NCI-H1105 (cell line): ENCODE data around the gene ZFAND4.
"Not testable (repeated sequence)": the region's sequence is repeated elsewhere in the genome, so short reads cannot be mapped to it uniquely, and the experiment has no call there.

Experiments
- DNase-seq: peaks from one replicate; lab custom pipeline; 2025; lab: John Stamatoyannopoulos, UW

Gene ZFAND4

DNA sequence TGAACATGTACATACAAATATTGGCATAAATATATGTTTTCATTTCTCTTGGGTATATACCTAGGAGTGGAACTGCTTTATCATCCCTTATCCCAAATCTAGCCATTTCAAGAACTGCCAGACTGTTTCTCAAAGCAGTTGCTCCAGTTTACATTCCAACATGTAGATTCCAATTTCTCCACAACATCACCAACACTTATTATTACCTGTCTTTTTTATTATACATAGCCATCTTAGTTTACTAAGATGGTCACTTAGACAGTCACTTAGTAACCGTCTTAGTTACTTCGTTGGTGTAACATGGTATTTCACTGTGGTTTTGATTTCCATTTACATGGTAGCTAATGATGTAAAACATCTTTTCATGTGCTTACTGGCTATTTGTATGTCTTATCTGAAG is 82.7 kb downstream of the ZFAND4 start:
- no peak for DNase-seq

DNA sequence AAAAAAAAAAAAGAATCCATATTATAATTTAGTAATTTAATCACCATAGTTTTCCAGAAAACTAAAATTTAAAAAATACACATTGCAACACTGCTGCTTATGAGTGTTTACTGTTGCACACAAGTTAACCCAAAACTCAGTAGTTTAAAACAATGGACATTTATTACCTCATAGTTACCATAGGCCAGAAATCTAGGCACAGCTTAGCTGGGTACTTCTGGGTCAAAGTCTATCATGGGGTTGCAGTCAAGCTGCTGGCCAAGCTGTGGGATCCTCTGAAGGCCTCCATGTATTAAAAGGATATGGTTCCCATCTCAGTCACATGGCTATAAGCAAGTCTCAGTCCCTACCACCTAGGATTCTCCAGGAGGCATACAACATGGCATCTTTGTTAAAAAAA is 83.6 kb downstream of the ZFAND4 start:
- DNase-seq = no peak

DNA sequence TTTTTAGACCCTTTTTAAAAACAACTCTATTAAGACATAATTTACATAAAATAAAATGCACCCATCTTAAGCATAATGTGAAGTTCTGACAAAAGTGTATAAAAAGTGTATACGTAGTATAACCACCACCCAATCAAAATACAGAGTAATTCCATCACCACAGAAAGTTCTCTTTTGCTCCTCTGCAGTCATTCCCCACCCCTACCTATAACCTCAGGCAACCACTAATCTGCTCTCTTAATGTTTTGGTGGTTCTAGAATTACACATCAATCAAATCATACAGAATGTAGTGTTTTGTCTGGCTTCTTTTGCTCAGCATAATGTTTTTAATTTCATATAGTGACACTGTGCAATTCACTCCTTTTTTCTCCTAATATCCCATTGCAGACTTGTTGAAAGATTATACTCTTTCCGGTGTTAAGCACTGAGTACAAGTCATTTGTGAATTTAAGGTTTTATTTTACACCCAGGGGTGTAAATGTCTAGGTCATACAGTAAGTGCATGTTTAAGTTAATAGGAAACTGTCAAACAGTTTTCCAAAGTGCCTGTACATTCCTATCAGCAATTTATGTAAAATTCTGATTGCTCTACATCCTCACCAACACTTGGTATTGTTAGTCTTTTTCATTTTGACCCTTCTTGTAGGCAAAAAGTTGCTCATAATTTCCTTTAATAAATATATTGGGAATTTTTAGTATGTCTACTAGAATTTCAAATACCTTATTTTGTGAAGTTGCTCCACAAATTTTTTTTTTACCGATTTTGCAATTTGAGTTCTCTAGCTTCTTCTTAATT is 86.3 kb downstream of the ZFAND4 start:
- DNase-seq = no peak

DNA sequence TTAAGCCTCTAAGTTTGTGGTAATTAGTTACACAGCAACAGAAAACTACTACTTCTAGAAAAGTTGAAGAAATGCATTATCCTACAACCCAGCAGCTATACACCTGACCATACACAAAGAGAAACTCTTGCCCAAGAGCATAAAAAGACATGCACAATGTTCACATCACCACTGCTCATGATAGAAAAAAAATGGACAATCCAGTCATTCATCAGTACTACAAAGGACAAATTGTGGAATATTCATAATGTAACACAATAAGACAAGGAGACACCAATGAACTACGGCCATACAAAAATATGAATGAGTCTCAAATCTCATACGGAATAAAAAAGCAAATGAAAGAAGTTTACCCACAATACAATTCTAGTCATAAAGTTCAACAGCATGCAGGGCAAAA is 87.4 kb downstream of the ZFAND4 start:
- no peak for DNase-seq

DNA sequence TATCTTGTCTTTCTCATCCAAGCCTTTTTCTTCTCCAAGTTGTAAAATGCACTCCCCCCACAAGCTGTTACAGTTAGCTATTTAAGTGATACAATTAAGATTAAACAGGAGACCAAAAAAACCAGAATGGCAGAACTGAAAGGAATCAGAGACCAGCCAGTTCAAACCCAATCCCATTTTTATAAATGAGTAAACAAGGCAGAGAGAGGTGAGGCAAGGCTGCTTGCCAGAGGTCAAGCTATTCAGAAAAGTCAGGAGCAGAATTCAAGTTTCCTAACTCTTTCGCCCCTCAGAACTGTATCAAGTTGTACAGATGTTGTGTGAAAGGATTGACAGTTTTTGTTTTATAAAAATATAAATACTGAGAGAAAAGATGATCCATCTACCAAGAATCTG is 90.2 kb downstream of the ZFAND4 start:
- no peak for DNase-seq

DNA sequence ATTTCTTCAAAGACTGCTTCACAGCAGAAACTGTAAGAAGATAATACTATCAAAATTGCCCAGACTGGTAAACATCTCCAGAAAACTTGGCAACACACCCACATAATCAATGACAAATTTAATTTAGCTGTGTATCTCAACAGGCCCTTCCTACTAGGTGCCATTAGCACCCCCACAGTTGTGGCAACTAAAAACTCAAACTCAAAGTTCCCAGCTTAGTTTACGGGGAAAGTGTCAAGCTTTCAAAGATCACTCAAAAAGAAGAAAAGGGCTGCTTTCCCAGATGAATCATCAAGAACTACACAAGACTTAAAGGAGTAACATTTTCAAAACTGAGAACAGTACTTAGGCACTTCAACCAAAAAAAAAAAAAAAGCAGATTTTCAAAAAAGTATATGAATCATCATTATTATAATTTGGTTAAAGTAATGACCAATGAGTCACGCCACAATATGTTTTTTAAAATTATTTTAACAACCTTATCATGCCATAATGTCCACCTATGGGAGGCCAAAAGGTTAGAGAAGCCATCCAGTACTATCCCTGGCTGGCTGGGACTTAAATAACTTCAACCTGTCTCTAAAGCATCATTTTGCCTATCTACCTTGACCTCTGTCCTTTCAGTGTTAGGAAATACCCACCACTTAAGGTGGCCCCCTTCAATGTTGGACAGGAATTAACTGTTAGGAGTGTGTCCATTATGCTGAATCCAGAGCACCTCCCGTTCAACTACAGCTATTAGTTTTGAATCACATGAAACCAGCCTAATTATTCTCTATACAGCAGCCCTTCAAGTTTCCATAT is 90.8 kb downstream of the ZFAND4 start:
- no peak for DNase-seq

DNA sequence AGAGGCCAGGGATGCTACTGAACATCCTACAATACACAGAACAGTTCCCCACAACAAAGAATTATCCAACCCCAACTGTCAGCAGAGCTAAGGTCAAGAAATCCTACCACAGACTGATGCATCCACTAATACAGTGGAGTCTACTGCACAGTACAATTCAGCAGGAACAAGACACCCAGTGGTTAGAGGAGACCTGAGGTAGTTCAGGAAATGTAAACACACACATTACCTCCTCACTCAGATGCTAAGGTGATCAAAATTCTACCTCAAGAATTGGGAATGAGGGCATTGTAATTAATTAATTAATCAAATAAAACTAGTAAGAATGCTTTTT is 91.4 kb downstream of the ZFAND4 start:
- no peak for DNase-seq

DNA sequence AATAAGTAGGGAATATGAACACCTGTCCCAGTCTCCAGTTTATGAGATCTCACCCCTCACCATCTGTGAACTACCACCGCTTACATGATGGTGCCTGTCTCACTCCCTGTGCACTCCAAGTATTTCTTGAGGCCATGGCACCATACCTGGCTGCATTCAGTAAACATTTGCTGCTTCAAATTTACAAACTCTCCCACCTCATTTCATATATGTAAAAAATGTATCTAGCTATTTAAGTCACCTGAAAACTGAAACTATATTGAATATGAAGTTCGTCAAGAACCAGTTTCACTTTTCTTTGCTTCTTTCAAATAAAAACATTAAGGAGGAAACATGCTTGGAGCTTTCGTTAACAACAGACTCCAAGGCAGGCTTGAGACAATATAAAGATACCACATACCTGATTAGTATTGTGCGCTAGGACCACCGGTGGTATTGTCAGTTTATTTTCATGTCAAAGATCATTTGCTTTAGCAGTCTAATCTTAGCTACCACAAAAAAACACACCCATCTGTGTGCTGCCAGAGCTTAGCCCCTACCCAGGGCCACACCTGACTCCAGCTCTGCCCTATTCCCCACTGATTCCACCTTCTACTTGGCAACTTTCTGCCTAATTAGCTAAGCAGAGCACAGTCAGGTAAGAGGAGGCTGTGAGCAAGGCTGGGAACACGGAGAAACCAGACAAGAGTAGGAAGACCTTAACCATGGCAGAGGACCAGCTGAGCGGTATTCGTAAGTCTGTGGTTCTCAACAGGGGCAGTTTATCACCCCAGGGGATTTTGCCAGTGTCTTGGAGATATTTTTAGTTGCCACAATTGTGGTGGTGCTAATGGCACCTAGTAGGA is 92.0 kb downstream of the ZFAND4 start:
- no peak for DNase-seq

DNA sequence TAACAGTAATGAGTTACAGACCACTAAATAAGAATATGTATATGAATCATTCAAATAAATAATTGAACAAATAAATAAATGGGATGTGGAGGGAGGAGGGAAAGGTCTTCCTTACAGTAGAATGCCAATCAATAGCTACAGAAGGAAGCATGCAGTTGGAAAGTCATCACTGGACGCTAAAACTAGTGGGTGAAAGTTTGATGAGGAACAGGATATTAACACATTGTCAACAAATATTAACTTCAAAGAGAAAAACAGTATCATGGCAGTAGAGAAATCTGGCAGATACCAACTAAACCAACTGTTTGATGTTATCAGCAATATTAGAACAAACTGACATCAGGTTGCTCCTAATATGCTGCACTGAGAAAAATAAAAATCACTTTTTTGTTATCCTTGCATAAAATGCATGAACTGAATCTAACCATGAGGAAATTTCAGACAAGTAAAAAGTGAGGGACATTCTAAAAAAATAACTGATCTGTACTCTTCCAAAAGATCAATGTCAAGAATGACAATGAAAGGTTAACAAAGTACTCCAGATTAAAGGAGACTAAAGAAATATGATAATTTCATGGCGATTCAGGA is 94.1 kb downstream of the ZFAND4 start:
- no peak for DNase-seq

DNA sequence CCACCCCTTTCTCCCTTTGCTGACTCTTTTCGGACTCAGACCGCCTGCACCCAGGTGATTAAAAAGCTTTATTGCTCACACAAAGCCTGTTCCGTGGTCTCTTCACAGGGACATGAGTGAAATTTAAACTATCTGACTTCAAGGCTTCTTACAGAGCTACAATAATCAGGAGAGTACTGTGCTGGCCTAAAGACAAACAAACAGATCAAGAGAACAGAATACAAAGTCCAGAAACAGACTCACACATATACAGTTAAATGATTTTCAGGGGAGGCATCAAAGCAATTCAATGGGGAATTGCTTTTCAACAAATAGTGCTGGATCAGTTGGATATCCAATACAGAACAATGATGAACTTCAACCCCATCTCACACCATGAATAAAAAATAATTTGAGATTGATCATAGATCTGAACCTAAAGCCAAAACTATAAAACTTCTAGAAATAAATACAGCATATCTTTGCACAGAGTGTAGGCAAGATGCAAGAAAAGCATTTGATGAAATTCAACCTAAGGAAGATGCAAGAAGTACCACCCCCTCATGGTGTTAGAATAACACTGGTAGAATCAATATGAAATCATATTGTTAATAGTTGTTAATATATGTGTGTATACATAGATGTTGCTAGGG is 96.5 kb downstream of the ZFAND4 start:
- DNase-seq = no peak

DNA sequence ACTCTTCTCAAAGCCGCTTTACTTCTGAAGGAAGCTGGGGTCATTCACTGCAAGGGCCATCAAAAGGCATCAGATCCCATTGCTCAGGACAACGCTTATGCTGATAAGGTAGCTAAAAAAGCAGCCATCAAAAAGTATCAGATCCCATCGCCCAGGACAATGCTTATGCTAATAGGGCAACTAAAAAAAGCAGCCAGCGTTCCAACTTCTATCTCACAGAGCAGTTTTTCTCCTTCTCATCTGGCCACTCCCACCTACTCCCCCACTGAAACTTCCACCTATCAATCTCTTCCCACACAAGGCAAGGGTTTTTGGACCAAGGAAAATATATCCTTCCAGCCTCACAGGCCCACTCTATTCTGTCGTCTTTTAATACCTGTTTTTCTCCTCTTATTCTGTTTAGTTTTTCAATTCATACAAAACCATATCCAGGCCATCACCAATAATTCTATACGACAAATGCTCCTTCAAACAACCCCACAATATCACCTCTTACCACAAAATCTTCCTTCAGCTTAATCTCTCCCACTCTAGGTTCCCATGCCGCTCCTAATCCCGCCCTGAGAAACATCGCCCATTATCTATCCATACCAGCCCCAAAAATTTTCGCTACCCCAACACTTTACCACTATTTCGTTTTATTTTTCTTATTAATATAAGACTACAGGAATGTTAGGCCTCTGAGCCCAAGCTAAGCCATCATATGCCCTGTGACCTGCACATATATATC is 97.4 kb downstream of the ZFAND4 start:
- not testable (repeated sequence) for DNase-seq

DNA sequence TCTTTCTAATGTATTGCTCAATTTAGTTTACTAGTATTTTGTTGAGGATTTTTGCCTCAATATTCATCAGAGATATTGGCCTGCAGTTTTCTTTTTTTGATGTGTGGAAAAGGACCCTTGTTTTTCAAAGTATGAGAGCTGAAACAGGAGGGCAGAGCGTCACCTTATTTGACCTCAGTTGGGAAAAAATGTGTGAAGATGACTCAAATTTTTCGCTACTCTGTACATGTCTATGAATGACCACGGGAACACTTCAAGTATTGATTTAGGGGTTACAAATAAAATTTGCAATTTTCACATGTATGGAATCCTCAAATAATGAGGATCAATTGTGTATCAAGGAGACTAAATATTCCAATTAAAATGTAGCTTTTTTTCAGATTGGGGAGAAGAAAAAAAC is 103.1 kb downstream of the ZFAND4 start:
- DNase-seq = no peak

DNA sequence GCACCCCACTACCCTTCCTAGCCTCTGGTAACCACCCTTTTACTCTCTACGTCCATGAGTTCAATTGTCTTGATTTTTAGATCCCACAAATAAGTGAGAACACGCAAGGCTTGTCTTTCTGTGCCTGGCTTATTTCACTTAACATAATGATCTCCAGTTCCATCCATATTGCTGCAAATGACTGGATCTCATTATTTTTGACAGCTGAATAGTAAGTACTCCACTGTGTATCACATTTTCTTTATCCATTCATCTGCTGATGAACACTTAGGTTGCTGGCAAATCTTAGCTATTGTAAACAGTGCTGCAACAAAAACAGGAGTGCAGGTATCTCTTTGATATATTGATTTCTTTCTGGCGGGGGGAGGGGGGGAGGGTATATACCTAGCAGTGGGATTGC is 106.2 kb downstream of the ZFAND4 start:
- DNase-seq = no peak
